MCF 10A (cell line): ENCODE measurements around the gene AKAP11. TPM values are rescaled to one million over a fixed set of nuclear protein-coding genes. Genes with fewer than 3 reads are reported as not detected.

Experiments used
- BruUV-seq: library from RNA; stranded (reverse); fragments of 400-500 nt; replicated peaks from 2 replicates; lab custom pipeline; 2021; lab: Mats Ljungman, UMichigan
- CTCF ChIA-PET: fragments of 300-600 bp; sonication (Branson Sonifier 250); formaldehyde crosslinking; extraction: SDS; loops from one replicate; lab custom pipeline; 2021; ENCODE audit warnings: antibody characterized with exemption, inconsistent platforms; lab: Yijun Ruan, JAX
- POLR2A ChIA-PET: fragments of 300-600, 350-650 bp; sonication (Branson Sonifier 250); formaldehyde crosslinking; extraction: SDS; loops from one replicate; lab custom pipeline; 2020; ENCODE audit warnings: antibody characterized with exemption, inconsistent platforms; lab: Yijun Ruan, JAX
- DNase-seq: peaks from one replicate; pipeline ENCODE4 v3.0.0-alpha.2; 2018; ENCODE audit not compliant: unreplicated experiment
- H3K27ac Mint-ChIP-seq: one replicate; pipeline ENCODE4 v1.8.0; 2022; ENCODE audit warnings: mild to moderate bottlenecking, low read depth, mixed read lengths; ENCODE audit not compliant: unreplicated experiment
- H3K27me3 Mint-ChIP-seq: one replicate; pipeline ENCODE4 v1.8.0; 2022; ENCODE audit warnings: mixed read lengths; ENCODE audit not compliant: insufficient read depth, unreplicated experiment
- H3K36me3 Mint-ChIP-seq: one replicate; pipeline ENCODE4 v1.8.0; 2022; ENCODE audit warnings: mild to moderate bottlenecking, moderate library complexity, mixed read lengths; ENCODE audit not compliant: insufficient read depth, unreplicated experiment
- H3K4me1 Mint-ChIP-seq: one replicate; pipeline ENCODE4 v1.8.0; 2022; ENCODE audit warnings: mixed read lengths; ENCODE audit not compliant: insufficient read depth, unreplicated experiment
- H3K4me3 Mint-ChIP-seq: one replicate; pipeline ENCODE4 v1.8.0; 2022; ENCODE audit warnings: mild to moderate bottlenecking, moderate library complexity, mixed read lengths; ENCODE audit not compliant: unreplicated experiment
- H3K9me3 Mint-ChIP-seq: one replicate; pipeline ENCODE4 v1.8.0; 2022; ENCODE audit warnings: mixed read lengths; ENCODE audit not compliant: unreplicated experiment
- CTCF ChIP-seq: fragments of 200-600 bp; IDR thresholded peaks from one replicate; pipeline ENCODE4 v1.8.0; 2022; ENCODE audit warnings: antibody characterized with exemption, mild to moderate bottlenecking; ENCODE audit not compliant: unreplicated experiment
- intact Hi-C: fragments of 100-400 bp; cut with micrococcal nuclease; formaldehyde crosslinking; loops from 2 replicates; pipeline ENCODE4 v1.14.1; 2022
- total RNA-seq: library from RNA; stranded (reverse); gene quantifications from 2 replicates; pipeline ENCODE4 v1.2.3, GENCODE V29; 2022

AKAP11 gene
- total RNA-seq, 1 experiment from 2014 or later = 24.7 TPM

- H3K4me1 Mint-ChIP-seq = peaks cover 29% of the 10 kb centered on the region
- TF ChIP-seq CTCF = no peak
- H3K36me3 Mint-ChIP-seq = peaks cover 13% of the 10 kb centered on the region
- intact Hi-C loops = no loop called here
- H3K4me3 Mint-ChIP-seq = peak overlapping the region; percentile 98
- CTCF ChIA-PET = interaction anchor here (0.7 to 1.1 kb wide), 2 partner anchors 50 to 603 kb away, joined by 3 to 5 read pairs; no protein-coding TSS in a partner anchor
- POLR2A ChIA-PET = interaction anchor here (0.6 to 2.9 kb wide), 15 partner anchors 11 to 783 kb away, joined by 3 to 15 read pairs (median 4); partner anchors contain the start of gene VWA8
- peak overlapping the region; percentile 95 for H3K27ac Mint-ChIP-seq
- TSS peak; percentile 77 for BruUV-seq
- DNase-seq = peak; percentile 97
- H3K27me3 Mint-ChIP-seq = no peaks in the 10 kb centered on the region
- no peaks in the 10 kb centered on the region for H3K9me3 Mint-ChIP-seq
These were observed 426 bp upstream of the AKAP11 start for GRCh38 chr13:42271337-42272114.

DNA sequence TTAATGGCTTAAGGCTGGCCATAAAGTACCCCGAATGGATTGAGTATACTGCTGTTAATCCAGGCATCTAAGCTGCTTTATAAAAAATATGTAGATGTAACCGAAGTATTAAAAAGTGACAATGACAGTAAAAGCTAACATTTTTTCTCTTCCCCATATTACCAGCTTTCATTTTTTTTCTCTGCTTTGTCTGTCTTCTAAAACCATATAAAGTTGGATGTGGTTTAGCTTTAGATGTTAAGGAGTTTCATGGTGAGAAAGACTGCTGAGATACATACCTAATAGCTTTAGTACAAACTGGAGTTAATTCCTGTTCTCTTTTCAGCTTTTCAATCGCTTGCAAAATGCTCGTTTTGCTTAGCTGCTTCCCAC, 838 bp downstream of the AKAP11 start:
- H3K27ac Mint-ChIP-seq = peak overlapping the region; percentile 95
- CTCF ChIA-PET = interaction anchor here (0.7 to 1.2 kb wide), 5 partner anchors 206 to 1625 kb away, joined by 3 to 5 read pairs (median 3); no protein-coding TSS in a partner anchor
- H3K36me3 Mint-ChIP-seq = peaks cover 8% of the 10 kb centered on the region

GRCh38 chr13:42274386-42275097, 2.6 kb downstream of the AKAP11 start:
- Mint-ChIP-seq H3K36me3 (peaks cover 7% of the 10 kb centered on the region), H3K27ac (peak overlapping the region; percentile 95), H3K9me3 (no peaks in the 10 kb centered on the region), H3K27me3 (no peaks in the 10 kb centered on the region), H3K4me3 (no peak overlapping the region), H3K4me1 (peaks cover 36% of the 10 kb centered on the region)
- no peak for DNase-seq
- ChIA-PET CTCF (no interaction called here), POLR2A (interaction anchor here (0.8 to 1.3 kb wide), 3 partner anchors 9 to 19 kb away, joined by 3 to 5 read pairs (median 3); no protein-coding TSS in a partner anchor)
- TF ChIP-seq CTCF = no peak
- intact Hi-C loops = no loop called here
- BruUV-seq = no TSS peak

More for the DNA sequence above, 838 bp downstream of the AKAP11 start:
- Mint-ChIP-seq H3K27me3 (no peaks in the 10 kb centered on the region), H3K4me3 (peak overlapping the region; percentile 98), H3K4me1 (peaks cover 31% of the 10 kb centered on the region), H3K9me3 (no peaks in the 10 kb centered on the region)
- no TSS peak for BruUV-seq
- no peak for DNase-seq
- TF ChIP-seq CTCF = no peak
- intact Hi-C loops = no loop called here
- POLR2A ChIA-PET = interaction anchor here (0.6 to 2.9 kb wide), 17 partner anchors 9 to 1606 kb away, joined by 3 to 15 read pairs (median 3); partner anchors contain the start of gene CCDC122

GRCh38 chr13:42275098-42275471, 3.1 kb downstream of the AKAP11 start:
- no peak for TF ChIP-seq CTCF
- peak overlapping the region; percentile 95 for H3K27ac Mint-ChIP-seq
- intact Hi-C loops = no loop called here
- ChIA-PET POLR2A (interaction anchor here (0.8 to 1.3 kb wide), 2 partner anchors 9 to 19 kb away, joined by 3 to 5 read pairs; no protein-coding TSS in a partner anchor), CTCF (no interaction called here)
- DNase-seq = no peak
- peaks cover 36% of the 10 kb centered on the region for H3K4me1 Mint-ChIP-seq
- no TSS peak for BruUV-seq
- H3K27me3 Mint-ChIP-seq = no peaks in the 10 kb centered on the region
- no peak overlapping the region for H3K4me3 Mint-ChIP-seq
- H3K36me3 Mint-ChIP-seq = peaks cover 7% of the 10 kb centered on the region
- no peaks in the 10 kb centered on the region for H3K9me3 Mint-ChIP-seq
